CD8-positive, alpha-beta memory T cell (primary cell): ENCODE data around the gene KCNAB3. TPM values are rescaled to one million over a fixed set of nuclear protein-coding genes. Genes with fewer than 3 reads are reported as not detected.

Experiments used
- polyA plus RNA-seq: library from polyadenylated mRNA; unstranded; fragments of 300-500 nt; fragmentation: Illumina TruSeq; gene quantifications from one replicate; pipeline ENCODE4 v1.2.3, GENCODE V29; 2021
- total RNA-seq, 2 experiments: library from RNA; stranded (reverse); gene quantifications; one replicate each; pipeline ENCODE4 v1.2.3, GENCODE V29; 2021

The KCNAB3 gene
- total and polyA plus RNA-seq, 3 experiments from 2014 or later, result 5.6 to 6.7 TPM; not detected in 1

Other genes starting within 250 kb of the KCNAB3 start
- gene TP53, start 242.4 kb downstream of the KCNAB3 start, total RNA-seq, result 100 to 1,000 TPM; 150 to 151 TPM
- gene TP53, start 242.4 kb downstream of the KCNAB3 start, polyA plus RNA-seq, result 33.5 TPM
- 10 to 100 TPM; 29.1 to 31.3 TPM for gene WRAP53, start 241.4 kb downstream of the KCNAB3 start, total RNA-seq
- 16.6 TPM for gene WRAP53, start 241.4 kb downstream of the KCNAB3 start, polyA plus RNA-seq
- not detected for gene EFNB3, start 224.7 kb downstream of the KCNAB3 start, total RNA-seq
- not detected for gene EFNB3, start 224.7 kb downstream of the KCNAB3 start, polyA plus RNA-seq
- gene DNAH2, start 212.1 kb downstream of the KCNAB3 start, total RNA-seq, result not detected
- gene DNAH2, start 212.1 kb downstream of the KCNAB3 start, polyA plus RNA-seq, result not detected
- 10 to 100 TPM; 84.2 to 89.7 TPM for gene KDM6B, start 95.6 kb downstream of the KCNAB3 start, total RNA-seq
- 1.2 TPM for gene KDM6B, start 95.6 kb downstream of the KCNAB3 start, polyA plus RNA-seq
- 1 to 10 TPM; 5.3 to 5.5 TPM for gene TMEM88, start 74.8 kb downstream of the KCNAB3 start, total RNA-seq
- gene TMEM88, start 74.8 kb downstream of the KCNAB3 start, polyA plus RNA-seq, result not detected
- gene NAA38, start 72.3 kb downstream of the KCNAB3 start, total RNA-seq, result 10 to 100 TPM; 58.2 to 65.0 TPM
- gene NAA38, start 72.3 kb downstream of the KCNAB3 start, polyA plus RNA-seq, result 162 TPM
- 10 to 100 TPM; 16.4 to 17.6 TPM for gene CYB5D1, start 71.9 kb downstream of the KCNAB3 start, total RNA-seq
- 3.1 TPM for gene CYB5D1, start 71.9 kb downstream of the KCNAB3 start, polyA plus RNA-seq
- 100 to 1,000 TPM; 116 to 123 TPM for gene CHD3, start 41.1 kb downstream of the KCNAB3 start, total RNA-seq
- gene CHD3, start 41.1 kb downstream of the KCNAB3 start, polyA plus RNA-seq, result 20.1 TPM
- 1 to 10 TPM; 4.4 to 4.8 TPM for gene RNF227, start 13.6 kb downstream of the KCNAB3 start, total RNA-seq
- gene RNF227, start 13.6 kb downstream of the KCNAB3 start, polyA plus RNA-seq, result 3.3 TPM
- gene TRAPPC1, start 2.1 kb upstream of the KCNAB3 start, total RNA-seq, result 100 to 1,000 TPM; 158 TPM
- 272 TPM for gene TRAPPC1, start 2.1 kb upstream of the KCNAB3 start, polyA plus RNA-seq
- 10 to 100 TPM; 44.3 to 46.8 TPM for gene CNTROB, start 2.4 kb upstream of the KCNAB3 start, total RNA-seq
- 12.0 TPM for gene CNTROB, start 2.4 kb upstream of the KCNAB3 start, polyA plus RNA-seq
- not detected for gene GUCY2D, start 72.8 kb upstream of the KCNAB3 start, total RNA-seq
- 0.22 TPM for gene GUCY2D, start 72.8 kb upstream of the KCNAB3 start, polyA plus RNA-seq
- gene ALOX15B, start 109.2 kb upstream of the KCNAB3 start, total RNA-seq, result not detected
- not detected for gene ALOX15B, start 109.2 kb upstream of the KCNAB3 start, polyA plus RNA-seq
- gene ALOX12B, start 157.9 kb upstream of the KCNAB3 start, total RNA-seq, result 1 to 10 TPM; 1.3 to 1.9 TPM
- gene ALOX12B, start 157.9 kb upstream of the KCNAB3 start, polyA plus RNA-seq, result not detected
- gene ALOXE3, start 188.7 kb upstream of the KCNAB3 start, total RNA-seq, result not detected
- gene ALOXE3, start 188.7 kb upstream of the KCNAB3 start, polyA plus RNA-seq, result not detected
- 1 to 10 TPM; 1.6 to 1.8 TPM for gene HES7, start 194.2 kb upstream of the KCNAB3 start, total RNA-seq
- gene HES7, start 194.2 kb upstream of the KCNAB3 start, polyA plus RNA-seq, result not detected
- 10 to 100 TPM; 26.5 to 35.8 TPM for gene PER1, start 222.5 kb upstream of the KCNAB3 start, total RNA-seq
- 12.1 TPM for gene PER1, start 222.5 kb upstream of the KCNAB3 start, polyA plus RNA-seq
- gene VAMP2, start 233.1 kb upstream of the KCNAB3 start, total RNA-seq, result 10 to 100 TPM; 38.3 to 41.0 TPM
- gene VAMP2, start 233.1 kb upstream of the KCNAB3 start, polyA plus RNA-seq, result 98.3 TPM
- 10 to 100 TPM; 21.3 to 22.4 TPM for gene TMEM107, start 246.5 kb upstream of the KCNAB3 start, total RNA-seq
- gene TMEM107, start 246.5 kb upstream of the KCNAB3 start, polyA plus RNA-seq, result 50.7 TPM